HG03280 (cell line): ENCODE results near the gene ACTN3.
"Not testable (repeated sequence)": the region's sequence is repeated elsewhere in the genome, so short reads cannot be mapped to it uniquely, and the experiment has no call there.

ENCODE experiments used
- ATAC-seq: cut with Tn5 transposase; IDR thresholded peaks from one replicate; pipeline ENCODE4 v1.9.1; 2021; ENCODE audit warnings: mild to moderate bottlenecking, moderate library complexity; ENCODE audit not compliant: unreplicated experiment

The ACTN3 gene

DNA sequence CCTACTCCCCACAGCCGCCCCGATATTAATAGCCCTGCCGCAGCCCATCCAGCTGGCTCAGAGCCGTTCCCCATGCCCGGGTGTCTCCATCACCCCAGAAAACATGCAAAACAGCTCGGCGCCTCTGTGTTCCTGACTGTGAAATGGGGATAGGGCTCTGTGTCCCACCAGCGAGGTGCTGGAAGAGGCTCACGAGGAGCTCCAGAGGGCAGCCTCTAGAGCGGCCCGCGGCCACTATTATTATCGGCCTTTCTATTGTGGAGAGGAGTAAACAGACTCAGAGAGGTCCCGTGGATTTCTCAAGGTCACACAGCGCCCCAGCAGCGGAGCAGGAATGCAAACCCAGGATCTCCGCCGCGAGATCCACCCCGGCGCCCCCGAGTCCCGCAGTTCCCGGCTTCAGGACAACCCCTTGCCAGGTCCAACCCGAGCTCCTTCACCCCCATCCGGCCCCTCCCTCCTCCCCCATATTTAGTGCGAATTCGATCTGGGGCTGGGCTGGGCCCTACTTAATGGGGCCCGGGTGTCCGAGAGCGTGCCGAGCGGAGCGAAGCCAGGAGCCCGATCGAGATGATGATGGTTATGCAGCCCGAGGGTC, at the start of gene ACTN3:
Gene ACTN3 (plus strand): TSS at position 536 of the 598 bp plus-strand sequence. CDS start 35 bp downstream, at position 571.
- no peak for ATAC-seq

GRCh38 chr11:66497206-66497605, 49.5 kb upstream of the ACTN3 start:
- ATAC-seq: no peak

DNA sequence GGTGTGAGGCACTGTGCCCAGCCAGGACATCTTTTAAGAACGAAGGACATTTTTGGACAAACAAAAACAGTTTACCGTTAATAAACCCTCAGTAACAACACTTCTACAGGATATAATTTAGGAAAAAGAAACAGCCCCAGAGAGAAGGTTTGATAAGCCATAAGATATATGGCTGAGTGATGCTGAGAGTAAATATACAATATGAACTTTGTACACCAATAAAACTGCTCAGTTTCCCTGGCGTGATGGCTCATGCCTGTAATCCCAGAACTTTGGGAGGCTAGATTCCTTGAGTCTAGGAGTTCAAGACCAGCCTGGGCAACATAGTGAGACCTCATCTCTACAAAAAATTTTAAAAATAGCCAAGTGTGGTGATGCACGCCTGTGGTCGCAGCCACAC, 48.2 kb upstream of the ACTN3 start:
- no peak for ATAC-seq

DNA sequence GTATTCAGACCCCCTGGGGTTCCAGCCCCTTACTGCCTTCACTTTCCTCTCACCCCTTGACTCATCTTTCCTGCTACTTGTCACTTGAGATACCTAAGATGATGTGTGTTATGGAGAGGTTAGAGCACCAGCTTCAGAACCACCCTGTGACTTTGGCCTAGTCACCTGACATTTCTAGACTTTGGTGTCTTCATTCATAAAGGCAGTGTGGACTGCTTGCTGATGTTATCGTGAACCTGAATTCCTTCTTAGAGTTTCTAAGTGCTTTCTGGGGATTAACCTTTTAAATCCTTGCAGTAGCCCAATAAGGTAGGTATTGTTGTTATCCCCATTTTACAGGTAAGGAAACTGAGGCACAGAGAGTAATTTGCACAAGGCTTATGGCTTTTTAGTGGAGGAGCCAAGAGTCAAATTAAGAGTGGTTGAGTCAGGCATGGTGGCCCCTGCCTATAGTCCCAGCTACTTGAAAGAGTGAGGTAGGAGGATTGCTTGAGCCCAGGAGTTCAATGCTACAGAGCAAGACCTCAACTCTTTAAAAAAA, 41.4 kb upstream of the ACTN3 start:
- ATAC-seq: no peak

GRCh38 chr11:66509131-66509561, 37.6 kb upstream of the ACTN3 start:
- ATAC-seq: no peak

DNA sequence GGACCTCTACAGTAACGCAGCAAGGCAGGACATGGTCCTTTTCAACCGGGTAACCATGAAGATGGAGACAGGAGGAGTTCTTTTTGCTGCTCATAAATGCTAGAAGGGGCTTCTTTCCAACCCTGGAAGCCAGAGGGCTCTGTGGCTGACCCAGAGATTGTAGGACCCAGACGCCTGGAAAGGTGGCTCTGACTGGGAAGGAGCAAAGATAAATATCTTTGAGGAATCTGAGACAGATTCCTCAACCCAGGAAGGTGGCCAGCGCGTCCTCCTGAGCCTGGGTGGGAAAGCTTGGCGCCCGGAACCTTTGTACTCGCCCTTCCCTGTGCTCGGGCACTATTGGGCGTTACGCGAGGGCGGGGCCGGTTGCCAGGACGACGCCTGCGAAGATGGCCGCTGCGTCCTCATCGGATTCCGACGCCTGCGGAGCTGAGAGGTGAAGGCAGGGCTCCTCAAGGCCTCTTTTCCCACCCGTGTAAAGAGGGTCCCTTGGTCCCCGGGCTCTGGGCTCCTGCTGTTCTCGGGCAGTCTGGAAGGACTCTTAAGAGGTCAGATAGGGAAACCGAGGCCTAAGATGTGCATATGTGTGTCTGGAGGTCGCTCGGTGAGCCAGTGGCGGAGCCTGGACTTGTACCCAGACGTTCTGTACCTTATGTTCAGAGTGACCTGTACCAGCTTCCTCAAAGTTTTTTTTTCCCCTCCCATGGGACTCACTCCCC, 36.3 kb upstream of the ACTN3 start, which contains the start of gene BBS1:
Gene BBS1 (plus strand): TSS at position 365 of the 719 bp plus-strand sequence. CDS start 25 bp downstream, at position 390.
- ATAC-seq: peak; percentile 98

DNA sequence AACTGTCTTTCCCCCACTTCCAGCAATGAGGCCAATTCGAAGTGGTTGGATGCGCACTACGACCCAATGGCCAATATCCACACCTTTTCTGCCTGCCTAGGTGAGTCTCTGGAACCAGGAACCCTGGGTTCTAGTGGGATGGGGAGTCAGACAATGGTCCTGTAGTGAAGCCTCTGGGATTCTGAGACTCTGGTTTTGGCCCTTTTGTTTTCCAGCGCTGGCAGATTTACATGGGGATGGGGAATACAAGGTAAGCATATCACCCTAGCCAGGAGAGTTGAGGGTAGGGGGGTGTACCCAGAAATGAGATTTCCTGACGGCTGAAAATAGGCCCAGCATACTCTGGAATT, 35.7 kb upstream of the ACTN3 start:
- ATAC-seq: no peak

DNA sequence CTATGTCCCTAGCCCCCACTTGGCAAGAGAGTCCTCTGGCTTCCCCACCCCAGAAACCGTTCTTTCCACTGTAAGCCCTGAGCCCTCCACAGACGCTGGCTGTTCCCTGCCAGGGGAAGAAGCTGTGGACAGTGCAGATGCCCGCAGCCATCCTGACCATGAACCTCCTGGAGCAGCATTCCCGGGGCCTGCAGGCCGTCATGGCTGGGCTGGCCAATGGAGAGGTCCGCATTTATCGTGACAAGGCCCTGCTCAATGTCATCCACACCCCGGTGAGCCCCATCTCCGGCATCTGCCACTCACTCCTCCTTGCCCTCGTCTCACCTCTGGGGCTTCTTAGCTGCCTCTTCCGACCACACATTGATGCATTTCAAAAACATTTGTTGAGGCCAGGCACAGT, 23.1 kb upstream of the ACTN3 start:
- no peak for ATAC-seq

DNA sequence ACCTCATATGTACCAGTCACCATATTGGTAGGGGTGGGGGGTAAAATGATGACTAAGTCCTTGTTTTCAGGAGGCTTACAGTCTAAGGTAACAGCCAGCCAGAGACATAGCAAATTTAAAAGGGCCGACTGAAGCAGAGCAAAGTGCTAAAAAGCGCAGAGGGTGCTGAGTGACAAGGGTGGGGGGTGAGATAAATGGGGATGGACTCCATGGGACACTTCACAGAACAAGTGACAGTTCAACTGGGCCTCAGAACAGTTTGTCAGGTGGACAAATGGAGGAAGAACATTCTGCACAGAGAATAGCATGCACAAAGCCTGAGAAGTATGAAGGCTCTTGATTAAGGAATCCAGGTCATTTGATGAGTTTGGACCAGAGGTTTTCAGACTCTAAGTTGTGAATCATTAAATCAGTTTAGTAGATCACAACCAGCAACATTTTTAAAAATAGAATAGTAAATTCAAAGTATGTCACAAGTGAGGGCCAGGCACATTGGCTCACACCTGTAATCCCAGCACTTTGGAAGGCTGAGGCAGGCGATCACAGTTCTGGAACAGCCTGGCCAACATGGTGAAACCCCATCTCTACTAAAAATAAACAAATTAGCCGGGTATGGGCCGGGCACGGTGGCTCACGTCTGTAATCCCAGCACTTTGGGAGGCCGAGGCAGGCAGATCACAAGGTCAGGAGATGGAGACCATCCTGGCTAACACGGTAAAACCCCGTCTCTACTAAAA, 22.2 kb upstream of the ACTN3 start:
- ATAC-seq: no peak

GRCh38 chr11:66529069-66529468, 17.6 kb upstream of the ACTN3 start:
- ATAC-seq: no peak

GRCh38 chr11:66529655-66530054, 17.0 kb upstream of the ACTN3 start:
- ATAC-seq: no peak

DNA sequence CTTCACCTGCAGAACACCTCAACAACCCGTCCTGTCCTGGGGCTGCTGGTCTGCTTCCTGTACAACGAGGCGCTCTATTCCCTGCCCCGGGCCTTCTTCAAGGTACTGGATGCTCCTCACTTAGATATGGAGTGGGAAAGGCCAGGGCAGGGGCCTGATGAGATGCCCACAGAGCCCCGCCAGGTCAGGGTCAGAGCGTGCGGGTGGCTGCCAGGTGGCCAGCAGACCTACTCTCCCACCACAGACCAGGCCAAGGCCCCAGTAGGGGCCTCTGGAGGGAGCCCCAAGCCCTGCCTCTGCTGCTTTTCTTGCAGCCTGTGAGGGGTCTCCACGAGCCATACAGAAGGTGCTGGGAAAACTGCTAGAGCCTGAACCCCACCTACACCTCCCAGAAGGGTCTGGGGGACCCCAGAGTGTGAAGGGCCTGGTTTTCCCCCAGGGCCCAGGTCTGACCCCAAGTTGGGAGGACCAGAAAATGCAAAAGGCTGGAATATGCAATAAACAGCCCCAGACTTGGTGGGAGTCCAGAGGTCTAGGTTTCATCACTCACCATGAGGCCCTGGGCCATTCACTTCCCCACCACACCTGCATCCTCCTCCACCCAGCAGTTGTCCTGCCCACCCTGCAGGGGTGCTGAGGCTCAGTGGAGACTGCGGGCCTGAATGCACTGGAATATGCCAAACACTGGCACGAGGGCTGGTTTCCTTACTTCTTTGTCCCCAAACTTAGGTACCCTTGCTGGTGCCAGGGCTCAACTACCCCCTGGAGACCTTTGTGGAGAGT, 15.6 kb upstream of the ACTN3 start:
- ATAC-seq: no peak

GRCh38 chr11:66531841-66532240, 14.9 kb upstream of the ACTN3 start:
- no peak for ATAC-seq

GRCh38 chr11:66532784-66533183, 13.9 kb upstream of the ACTN3 start:
- no peak for ATAC-seq

GRCh38 chr11:66539170-66539869, 7.4 kb upstream of the ACTN3 start:
- no peak for ATAC-seq

DNA sequence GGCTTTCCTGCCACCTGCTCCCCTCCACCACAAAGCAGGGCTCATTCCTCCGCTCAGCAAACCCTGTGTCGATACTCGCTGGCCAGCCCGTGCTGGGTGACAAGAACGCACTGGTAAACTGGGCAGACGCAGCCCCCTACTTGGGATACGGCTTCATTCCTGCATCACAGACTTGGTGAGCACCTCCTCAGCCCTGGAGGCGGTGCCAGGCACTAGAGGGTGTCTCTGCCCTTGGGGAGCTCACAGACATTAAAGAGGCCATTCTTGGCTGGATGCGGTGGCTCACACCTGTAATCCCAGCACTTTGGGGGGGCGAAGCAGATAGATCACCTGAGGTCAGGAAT, 6.9 kb upstream of the ACTN3 start:
- no peak for ATAC-seq

GRCh38 chr11:66540598-66540997, 6.1 kb upstream of the ACTN3 start:
- not testable (repeated sequence) for ATAC-seq

GRCh38 chr11:66541892-66542291, 4.8 kb upstream of the ACTN3 start:
- no peak for ATAC-seq

DNA sequence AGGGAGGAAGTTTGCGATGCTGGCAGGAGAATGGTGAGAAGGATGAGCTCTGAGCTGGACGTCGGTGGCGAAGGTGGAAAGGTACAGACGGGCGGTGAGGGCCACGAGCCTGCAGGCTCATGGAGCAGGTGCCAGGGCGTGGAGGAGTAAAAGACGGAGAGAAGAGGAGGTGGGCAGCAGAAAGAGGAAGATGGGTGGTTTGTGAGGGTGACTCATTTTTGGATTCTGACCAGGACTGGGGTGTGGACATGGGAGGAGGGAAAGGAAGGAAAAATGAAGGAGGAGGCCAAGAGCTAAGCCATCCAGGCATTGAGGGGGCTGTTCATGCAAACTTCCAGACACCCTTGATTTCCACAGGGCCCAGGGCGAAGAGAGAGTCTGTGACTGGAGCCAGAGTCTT, 4.3 kb upstream of the ACTN3 start:
- ATAC-seq: no peak
